Cardiac septum (tissue), 1 donor: ENCODE measurements around the gene ATF7IP. TPM values are rescaled to one million over a fixed set of nuclear protein-coding genes. Genes with fewer than 3 reads are reported as not detected.

Experiments used
- DNase-seq: peaks from one replicate; pipeline ENCODE4 v3.0.0-alpha.2; 2020; ENCODE audit warnings: low spot score
- intact Hi-C: fragments of 100-400 bp; cut with DNase I; formaldehyde crosslinking; loops from one replicate; pipeline ENCODE4 v1.14.0; 2022
- total RNA-seq: library from RNA; stranded (reverse); fragmentation: NEBNext Ultra II Directional; extraction: Animal tissue kit (Norgen Biotek cat#: 25700); gene quantifications from one replicate; pipeline ENCODE4 v1.2.1, GENCODE V29; 2021
- donor health status: DM: no; HTN: no; CAD: no.

Gene ATF7IP
- total RNA-seq, 1 donor from 2014 or later: 61.6 TPM

DNA sequence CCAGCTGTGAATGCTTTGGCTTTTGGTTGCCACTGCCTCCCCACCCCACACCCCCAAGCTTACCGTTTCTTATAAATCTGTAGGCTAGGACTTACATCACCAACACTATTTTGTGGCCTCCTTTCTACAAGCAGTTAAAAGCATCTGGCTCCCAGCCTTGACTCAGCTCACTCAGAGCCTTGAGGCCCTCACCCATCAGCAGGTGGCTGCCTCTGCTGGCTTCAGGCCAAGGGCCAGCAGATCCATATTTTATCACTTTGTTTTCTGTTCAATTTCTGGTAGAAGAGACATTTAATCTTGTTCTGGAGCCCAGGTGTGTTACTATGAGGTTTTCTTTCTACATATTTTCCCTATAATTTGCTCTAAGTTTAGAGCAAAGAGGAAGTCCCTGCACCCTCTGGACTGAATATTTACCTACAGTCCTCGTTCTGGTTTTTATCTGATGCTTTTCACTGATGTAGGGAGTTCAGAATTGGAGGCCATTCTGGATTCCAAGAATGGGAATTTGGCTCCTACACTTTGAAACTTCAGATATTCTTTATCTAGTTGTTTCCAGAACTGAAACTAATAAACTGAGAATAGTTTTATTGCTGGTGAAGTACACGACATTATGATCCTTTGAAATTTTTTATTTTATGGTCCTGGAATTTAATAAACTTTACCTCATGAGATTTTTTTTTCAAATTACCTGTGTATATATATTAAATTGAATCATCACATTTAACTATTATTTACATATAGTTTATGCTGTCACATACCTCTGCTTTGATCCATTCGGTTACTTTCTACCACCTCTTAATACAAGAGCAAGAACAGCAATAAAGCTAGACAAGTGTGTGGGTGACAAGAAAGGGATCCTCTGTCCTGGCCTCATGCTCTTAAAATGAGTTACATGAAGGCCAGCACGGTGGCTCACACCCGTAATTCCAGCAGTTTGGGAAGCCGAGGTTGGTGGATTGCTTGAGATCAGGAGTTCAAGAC lies 180.0 kb downstream of the ATF7IP start:
- no peak for DNase-seq
- intact Hi-C loops: no loop called here

DNA sequence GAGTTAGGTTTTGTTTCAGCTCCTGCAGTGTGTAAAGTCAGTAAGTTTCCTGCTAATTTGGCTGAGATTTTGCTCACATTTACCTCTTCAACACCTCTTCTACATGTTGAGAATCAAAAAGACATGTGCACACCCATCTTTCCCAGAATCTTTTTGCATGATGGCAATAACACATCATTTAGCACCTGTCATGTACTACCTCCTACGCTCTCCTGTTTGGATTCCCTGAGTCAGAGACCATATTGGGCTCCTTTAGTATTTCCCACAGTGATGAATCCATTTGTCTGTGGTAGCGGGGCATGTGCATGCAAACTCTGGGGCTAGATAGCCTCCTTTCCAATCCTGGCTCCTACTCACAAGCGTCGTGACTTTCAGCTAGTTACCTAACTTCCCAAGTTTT lies 182.1 kb downstream of the ATF7IP start:
- intact Hi-C loops: no loop called here
- DNase-seq: no peak

DNA sequence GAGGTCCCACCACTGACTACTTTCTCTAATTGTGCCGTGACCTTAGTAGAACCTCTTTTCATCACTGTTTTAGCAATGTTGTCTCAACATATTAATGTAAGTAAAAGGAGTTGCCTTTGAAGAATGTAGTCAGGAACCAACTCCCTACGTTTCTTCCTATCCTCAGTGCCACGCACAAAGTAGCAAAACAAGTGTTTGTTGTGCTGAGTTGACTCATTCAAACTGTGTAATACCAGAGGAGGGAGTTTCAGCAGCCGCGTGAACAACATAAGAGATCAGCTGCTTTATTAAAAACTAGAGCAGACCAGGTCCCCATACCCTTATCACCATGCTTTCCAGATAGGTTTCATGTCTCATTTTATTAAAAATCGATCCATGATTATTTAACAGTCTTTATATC lies 183.1 kb downstream of the ATF7IP start:
- DNase-seq: no peak
- intact Hi-C loops: no loop called here

Other genes starting within 250 kb of the ATF7IP start
- 33.8 TPM for gene PLBD1, start 202.2 kb downstream of the ATF7IP start, total RNA-seq